ENCODE data around the gene MAP1S.

Gene MAP1S

GRCh38 chr19:17718947-17719711 lies at the start of gene MAP1S:
Gene MAP1S, plus strand, starts transcription at chr19:17719480. Its CDS starts 23 bp downstream, at chr19:17719503.
- DNase-seq, result no peak

- no peak for DNase-seq
Measured at GRCh38 chr19:17671906-17672305, 47.4 kb upstream of the MAP1S start.

- no peak for DNase-seq
Measured at GRCh38 chr19:17673937-17674799, 45.1 kb upstream of the MAP1S start.

DNA sequence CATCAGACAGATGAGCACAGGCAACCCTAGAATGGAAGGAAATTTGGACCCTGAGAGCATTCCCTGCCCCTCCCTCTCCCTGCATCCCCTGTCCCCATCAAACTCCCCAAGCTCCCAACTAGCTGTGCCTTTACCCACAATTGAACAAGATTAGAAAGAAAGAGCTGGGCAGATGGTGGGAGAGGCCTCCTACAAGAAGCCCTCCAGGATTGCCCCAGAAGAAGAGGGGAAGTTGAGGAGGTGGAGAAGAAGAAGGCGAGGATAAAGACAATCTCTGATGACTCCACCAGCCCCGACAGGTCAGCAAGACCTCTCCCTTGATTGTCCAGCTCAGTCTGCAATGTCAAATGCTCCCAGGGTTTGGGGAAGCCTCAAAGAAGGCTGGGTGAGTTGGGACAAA lies 43.0 kb upstream of the MAP1S start:
- DNase-seq, result no peak

DNA sequence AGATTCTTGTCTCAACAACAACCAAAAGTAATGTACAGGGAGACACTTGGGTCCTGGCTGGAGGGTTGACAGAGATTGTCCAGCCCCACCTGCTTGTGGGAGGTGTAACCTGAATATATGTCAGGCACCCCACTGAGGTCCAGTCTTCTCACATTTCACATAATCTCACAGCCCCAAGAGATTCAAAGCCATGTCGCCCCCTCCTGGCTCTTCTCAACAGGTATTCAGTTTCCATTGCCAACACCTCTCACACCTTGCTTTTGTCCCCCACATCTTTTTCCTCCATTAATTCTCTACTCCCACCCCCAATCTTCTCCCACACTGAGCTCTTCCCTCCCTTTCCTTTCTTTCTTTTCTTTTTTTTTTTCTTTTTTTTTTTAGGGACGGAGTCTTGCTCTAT lies 42.3 kb upstream of the MAP1S start:
- DNase-seq, result no peak

DNA sequence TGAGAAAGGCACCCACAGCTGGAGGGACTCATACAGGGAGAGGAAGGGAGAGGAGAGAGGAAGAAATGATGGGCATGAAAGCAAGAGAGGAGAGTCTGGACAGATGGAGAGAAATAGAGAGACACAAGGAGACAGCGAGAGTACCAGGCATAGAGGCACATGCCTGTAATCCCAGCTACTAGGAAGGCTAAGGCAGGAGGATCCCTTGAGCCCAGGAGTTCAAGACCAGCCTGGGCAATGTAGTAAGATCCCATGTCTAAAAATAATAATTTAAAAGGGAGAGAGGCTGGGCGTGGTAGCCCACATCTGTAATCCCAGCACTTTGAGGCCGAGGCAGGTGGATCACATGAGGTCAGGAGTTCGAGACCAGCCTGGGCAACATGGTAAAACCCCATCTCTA lies 40.4 kb upstream of the MAP1S start:
- no peak for DNase-seq

DNA sequence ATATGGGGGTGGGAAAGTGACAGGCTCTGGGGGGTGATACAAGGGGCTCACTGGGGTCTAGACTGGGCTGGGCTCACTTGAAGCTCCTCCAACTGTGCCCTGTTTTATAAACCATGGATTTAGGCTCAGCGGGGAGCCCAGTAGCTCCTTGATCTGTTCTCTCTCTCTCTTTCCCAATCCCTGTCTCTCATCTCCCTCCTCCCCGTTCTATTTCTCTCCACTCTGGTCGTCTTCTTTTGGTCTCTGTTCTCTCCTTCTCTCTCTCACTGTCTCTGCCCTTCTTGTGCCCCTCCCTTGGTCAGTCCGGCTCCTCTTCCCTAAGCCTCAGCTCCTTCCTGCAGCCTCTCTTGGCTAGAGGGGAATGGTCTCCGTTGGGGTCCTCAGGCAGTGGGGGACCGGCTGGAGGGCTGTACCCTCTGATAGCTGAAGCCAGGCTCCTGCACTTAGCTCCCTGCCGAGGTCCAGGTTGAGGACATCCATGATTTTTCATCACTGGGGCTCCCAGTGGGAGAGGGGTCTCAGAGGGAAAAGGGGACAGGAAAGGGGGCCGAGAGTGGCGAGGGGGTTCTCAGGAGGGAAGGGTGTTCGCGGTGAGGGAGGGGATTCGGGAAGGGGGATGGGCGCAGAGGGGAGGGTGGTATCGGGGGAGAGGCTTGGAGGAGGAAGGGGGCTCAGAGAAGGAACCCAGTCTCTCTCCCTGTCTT lies 39.6 kb upstream of the MAP1S start:
- DNase-seq, result no peak

DNA sequence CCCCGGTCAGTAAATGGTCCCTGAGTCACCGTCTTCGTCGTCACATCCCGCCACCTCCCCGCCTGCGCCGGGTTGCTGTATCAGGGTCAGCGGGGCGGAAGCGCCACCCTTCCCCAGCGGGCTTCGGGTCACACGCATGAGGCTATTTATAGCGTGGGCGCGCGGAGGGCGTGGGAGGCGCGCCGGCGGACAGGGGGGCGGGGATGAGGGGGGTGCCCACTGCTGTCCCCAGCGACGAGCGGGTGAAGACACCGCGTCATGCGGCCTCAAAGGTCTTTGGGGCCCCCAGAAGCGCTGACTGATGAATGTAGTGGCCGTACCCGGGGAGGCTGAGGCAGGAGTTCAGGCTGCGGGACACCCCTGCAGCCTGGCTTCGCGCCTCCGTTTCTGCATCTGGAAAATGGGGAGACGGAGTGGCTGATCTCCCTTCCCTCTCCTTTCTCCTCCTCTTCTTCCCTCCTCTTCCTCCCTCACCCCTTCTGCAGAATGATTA lies 39.0 kb upstream of the MAP1S start:
- DNase-seq, result no peak

DNA sequence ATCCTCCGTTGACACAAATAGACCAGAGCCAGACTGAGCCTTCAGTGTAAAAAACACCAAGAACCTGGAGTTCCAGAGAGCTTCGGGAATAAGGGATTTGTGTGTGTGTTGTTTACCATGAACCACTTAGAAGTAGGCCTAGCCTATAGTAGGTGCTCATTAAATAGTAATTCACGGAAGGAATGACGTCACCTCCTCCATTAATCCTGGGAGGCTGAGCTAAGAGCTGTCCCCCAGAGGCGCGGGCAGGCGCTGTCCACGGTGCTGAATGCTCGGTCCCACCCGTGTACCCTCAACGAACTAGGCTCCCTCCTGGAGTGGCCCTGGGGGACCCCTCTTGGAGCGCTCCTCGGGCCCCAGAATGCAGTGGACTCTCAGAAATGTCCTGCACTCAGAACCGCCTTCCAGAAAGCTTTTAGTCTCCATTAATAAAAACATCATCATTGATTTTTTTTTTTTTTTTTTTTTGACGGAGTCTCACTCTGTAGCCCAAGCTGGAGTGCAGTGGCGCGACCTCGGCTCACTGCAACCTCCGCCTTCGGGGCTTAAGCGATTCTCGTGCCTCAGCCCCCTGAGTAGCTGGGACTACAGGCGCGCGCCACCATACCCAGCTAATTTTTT lies 37.7 kb upstream of the MAP1S start:
- DNase-seq, result no peak

GRCh38 chr19:17682273-17682672 lies 37.0 kb upstream of the MAP1S start:
- no peak for DNase-seq

GRCh38 chr19:17683078-17683477 lies 36.2 kb upstream of the MAP1S start:
- no peak for DNase-seq

- no peak for DNase-seq
Measured at GRCh38 chr19:17684256-17684655, 35.0 kb upstream of the MAP1S start.

DNA sequence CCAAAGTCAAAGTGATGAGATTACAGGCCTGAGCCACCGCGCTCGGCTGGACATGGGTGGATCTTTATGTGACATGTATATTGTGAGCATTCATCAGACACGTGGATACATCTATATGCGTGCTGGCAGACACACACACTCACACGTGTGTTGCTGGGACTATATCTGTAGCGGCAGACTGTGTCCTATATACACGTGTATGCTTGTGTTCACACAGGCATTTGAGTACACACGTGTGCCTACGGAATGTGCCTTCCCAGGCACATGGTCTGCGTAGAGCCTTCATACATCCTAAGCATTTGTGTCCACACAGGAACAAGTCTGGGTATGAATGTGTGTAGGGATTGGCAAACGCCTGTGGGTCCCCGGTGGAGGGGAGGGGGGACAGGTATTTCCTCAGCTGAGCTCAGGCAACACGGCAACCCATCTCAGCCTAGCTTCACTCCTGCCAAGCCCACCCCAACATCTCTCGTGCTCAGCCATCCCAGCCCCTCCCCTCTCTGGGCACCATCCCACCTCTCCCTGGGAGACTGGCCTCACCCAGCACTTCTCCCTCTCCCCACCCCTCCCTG lies 33.7 kb upstream of the MAP1S start:
- no peak for DNase-seq

DNA sequence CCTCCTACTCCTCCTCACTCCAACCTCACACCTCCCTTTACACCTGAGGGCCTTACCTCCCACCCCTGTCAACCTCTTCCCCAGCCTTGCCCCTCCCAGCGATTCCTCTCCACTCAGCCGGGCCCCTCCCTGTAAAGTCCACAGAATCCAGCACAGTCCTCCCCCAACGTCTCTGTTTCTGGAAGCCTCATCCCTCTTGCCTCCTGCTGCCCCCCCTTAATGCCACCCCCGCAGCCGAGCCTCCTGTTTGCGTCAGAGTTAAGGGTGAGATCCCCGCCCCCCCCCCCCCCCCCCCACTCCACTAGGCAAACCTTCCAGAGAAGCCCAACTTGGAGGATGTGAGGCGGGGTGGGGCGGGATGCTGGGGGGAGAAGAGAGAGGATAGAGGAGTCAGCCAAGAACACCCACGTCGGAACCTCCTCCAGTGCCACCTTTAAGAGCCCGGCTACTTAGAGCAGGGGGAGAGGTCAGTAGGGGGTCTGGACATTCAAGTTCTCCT lies 33.2 kb upstream of the MAP1S start:
- no peak for DNase-seq

- DNase-seq, result no peak
Measured at GRCh38 chr19:17686592-17687024, 32.7 kb upstream of the MAP1S start.

DNA sequence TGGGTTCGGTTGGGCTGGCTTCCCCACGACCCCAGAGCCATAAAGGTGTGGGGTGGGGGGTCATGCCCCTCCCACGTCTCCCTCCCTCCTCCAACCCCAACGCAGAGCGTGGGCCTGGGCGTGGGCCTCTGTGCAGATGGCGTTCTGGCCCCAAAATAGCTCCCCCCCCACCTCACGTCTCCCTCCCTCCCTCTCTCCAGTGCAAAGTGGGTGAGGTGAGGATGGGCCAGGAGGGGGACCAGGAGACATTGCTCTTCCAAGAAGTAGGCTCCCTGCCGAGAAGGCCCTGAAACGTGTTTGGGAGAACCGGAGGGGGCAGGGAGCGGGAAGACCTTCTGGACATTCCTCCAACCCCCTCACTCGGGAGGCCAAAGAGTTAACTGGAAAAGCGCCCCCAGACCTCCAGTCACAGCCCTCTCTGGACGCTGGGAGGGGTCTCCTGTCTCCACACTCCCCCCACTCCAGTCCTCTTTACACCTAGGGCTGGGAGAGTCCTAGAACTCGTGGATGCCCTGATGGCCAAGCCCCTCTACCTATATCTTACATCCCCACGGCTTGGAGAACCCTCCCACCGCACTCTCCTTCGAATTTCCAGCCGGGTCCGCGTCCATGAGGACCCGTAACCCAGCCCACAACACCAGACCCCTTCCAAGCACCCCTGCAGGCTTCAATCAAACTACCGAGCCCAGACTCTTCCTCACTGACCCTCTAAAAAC lies 32.0 kb upstream of the MAP1S start:
- DNase-seq, result no peak

DNA sequence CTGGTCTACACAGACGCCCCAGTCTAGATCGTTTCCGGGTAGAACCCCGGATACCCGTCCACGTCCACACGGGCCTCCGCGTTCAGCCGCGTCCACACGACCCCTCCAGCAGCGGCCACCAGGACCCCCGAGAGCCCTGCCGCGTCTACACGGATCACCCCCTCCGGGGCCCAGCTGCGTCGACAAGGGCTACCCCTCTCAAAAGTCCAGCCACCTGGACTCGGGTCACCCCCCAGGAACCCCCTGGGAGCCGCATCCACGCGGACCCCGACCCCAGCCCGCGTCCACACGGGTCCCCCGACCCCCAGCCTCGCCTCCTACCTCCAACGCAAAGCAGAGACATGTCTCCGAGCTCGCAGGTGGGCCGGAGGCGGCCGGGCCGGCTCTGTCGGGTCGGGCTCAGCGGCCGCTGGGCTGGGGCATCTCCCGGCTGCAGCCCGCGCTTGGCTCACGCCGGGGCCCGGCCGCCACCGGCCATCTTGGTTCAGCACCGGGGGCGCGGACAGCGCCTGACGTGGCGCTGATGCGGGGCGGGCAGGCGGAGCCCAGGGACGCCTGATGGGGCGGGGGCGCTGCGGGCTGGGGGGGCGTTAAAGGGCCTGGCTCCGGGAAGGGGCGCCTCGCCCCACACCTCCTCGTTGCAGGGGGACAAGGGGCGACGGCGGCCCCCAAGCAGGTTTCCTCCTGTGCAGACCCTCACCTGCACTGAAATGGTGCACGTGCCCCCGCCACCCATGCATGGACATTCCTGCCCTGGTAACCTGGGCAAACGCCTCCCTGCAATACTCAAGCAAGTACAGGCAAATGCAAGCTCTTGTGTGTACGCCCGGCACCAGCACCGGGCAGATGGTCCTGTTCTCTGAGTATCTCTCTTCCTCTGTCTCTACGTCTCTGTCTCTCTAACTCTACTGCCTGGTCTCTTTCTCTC lies 31.2 kb upstream of the MAP1S start, which contains the start of gene UNC13A:
UNC13A (minus strand) TSS at position 498 of the 928 bp plus-strand sequence; CDS start at position 343, 155 bp downstream.
- no peak for DNase-seq

DNA sequence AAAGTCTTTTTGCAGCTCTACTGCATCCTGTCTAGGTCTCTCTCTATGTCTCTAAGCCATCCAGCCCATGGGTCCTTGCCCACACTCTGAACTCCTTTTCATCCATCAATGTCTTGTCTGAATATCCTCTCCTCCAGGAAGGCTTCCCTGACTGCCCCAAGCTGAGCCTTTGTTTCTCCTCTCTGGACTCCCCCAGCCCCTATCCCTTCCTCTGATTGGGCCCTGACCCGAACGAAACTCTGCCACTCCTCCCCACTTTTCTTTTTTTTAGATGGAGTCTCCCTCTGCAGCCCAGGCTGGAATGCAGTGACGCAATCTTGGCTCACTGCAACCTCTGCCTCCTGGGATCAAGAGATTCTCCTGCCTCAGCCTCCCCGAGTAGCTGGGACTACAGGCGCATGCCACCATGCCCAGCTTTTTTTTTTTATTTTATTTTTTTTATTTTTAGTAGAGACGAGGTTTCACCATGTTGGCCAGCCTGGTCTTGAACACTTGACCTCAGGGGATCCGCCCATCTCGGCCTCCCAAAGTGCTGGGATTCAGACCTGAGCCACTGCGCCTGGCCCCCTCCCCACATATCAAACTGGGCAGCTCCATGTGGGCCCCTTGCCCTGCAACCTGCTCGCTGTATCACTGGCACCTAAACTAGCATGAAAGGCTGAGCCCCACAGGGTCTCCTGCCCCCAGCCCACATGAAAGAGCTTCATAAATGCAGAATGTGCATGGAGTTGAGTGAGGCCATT lies 30.3 kb upstream of the MAP1S start:
- no peak for DNase-seq

DNA sequence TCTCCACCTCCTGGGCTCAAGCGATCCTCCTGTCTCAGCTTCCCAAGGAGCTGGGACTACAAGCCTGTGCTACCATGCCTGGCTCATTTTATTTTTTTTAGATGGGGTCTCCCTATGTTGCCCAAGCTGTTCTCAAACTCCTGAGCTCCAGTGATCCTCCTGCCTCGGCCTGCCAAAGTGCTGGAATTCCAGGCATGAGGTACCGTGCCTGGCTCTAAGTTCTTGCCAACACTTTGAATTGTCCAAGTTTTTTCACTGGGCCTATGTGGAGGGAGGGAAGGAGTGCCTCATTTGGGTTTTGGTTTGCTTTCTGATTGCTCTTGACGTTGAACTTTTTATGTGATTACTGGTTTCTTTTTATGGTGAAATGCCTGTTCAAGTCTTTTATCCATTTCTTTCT lies 26.7 kb upstream of the MAP1S start:
- DNase-seq, result no peak

DNA sequence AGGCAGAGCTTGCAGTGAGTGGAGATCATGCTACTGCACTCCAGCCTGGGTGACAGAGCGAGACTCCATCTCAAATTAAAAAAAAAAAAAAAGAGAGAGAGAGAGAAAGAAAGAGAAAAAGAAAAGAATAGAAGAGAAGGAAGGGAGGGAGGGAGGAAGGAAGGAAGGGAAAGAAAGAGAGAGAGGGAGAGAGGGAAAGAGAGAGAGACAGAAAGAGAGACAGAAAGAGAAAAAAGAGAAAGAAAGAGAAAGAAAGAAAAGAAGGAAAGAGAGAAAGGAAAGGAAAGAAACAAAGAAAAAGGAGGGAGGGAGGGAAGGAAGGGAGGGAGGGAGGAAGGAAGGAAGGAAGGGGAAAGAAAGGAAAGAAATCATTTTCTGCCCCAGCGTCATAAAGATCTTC lies 24.1 kb upstream of the MAP1S start:
- DNase-seq, result no peak

Measured in SIG-M5 (cell line).